GM21619 (cell line): Measurements from ENCODE around the gene HIPK2.

Source experiments
- ATAC-seq: cut with Tn5 transposase; IDR thresholded peaks from one replicate; pipeline ENCODE4 v1.9.1; 2021; ENCODE audit not compliant: unreplicated experiment

Gene HIPK2

GRCh38 chr7:139783647-139784385 lies 6.0 kb upstream of the HIPK2 start:
- ATAC-seq: no peak

- ATAC-seq: no peak
Measured at GRCh38 chr7:139782932-139783331, 5.1 kb upstream of the HIPK2 start.

GRCh38 chr7:139777133-139777891 lies 486 bp downstream of the HIPK2 start:
- peak; percentile 9 for ATAC-seq

- ATAC-seq: no peak
Measured at GRCh38 chr7:139776486-139777132, 1.2 kb downstream of the HIPK2 start.

GRCh38 chr7:139775829-139776266 lies 1.9 kb downstream of the HIPK2 start:
- ATAC-seq: peak; percentile 33

- ATAC-seq: no peak
Measured at GRCh38 chr7:139774376-139774775, 3.4 kb downstream of the HIPK2 start.

- no peak for ATAC-seq
Measured at GRCh38 chr7:139773371-139773770, 4.4 kb downstream of the HIPK2 start.

- no peak for ATAC-seq
Measured at GRCh38 chr7:139772873-139773272, 4.9 kb downstream of the HIPK2 start.

GRCh38 chr7:139772115-139772514 lies 5.7 kb downstream of the HIPK2 start:
- ATAC-seq: no peak

- ATAC-seq: no peak
Measured at GRCh38 chr7:139771001-139771956, 6.5 kb downstream of the HIPK2 start.

GRCh38 chr7:139769761-139770160 lies 8.0 kb downstream of the HIPK2 start:
- ATAC-seq: no peak

GRCh38 chr7:139769066-139769465 lies 8.7 kb downstream of the HIPK2 start:
- ATAC-seq: no peak

- no peak for ATAC-seq
Measured at GRCh38 chr7:139768249-139768824, 9.5 kb downstream of the HIPK2 start.

- ATAC-seq: peak; percentile 92
Measured at GRCh38 chr7:139767561-139767982, 10.2 kb downstream of the HIPK2 start.

GRCh38 chr7:139765143-139765542 lies 12.7 kb downstream of the HIPK2 start:
- ATAC-seq: no peak

- ATAC-seq: no peak
Measured at GRCh38 chr7:139763330-139763729, 14.5 kb downstream of the HIPK2 start.

- no peak for ATAC-seq
Measured at GRCh38 chr7:139762886-139763285, 14.9 kb downstream of the HIPK2 start.

GRCh38 chr7:139758388-139758787 lies 19.4 kb downstream of the HIPK2 start:
- no peak for ATAC-seq

GRCh38 chr7:139757968-139758367 lies 19.8 kb downstream of the HIPK2 start:
- no peak for ATAC-seq

GRCh38 chr7:139753693-139754111 lies 24.1 kb downstream of the HIPK2 start:
- no peak for ATAC-seq
